RCC 7860 (cell line): Measurements from ENCODE around the gene ASF1A.

Experiments
- DNase-seq: peaks from one replicate; pipeline ENCODE4 v3.0.0-alpha.2; 2015; ENCODE audit warnings: low spot score
- FAIRE-seq: peaks from 2 replicates; lab custom pipeline; 2012; peaks lifted over from hg19 to GRCh38; lab: Jason Lieb, UNC

Gene ASF1A

DNA sequence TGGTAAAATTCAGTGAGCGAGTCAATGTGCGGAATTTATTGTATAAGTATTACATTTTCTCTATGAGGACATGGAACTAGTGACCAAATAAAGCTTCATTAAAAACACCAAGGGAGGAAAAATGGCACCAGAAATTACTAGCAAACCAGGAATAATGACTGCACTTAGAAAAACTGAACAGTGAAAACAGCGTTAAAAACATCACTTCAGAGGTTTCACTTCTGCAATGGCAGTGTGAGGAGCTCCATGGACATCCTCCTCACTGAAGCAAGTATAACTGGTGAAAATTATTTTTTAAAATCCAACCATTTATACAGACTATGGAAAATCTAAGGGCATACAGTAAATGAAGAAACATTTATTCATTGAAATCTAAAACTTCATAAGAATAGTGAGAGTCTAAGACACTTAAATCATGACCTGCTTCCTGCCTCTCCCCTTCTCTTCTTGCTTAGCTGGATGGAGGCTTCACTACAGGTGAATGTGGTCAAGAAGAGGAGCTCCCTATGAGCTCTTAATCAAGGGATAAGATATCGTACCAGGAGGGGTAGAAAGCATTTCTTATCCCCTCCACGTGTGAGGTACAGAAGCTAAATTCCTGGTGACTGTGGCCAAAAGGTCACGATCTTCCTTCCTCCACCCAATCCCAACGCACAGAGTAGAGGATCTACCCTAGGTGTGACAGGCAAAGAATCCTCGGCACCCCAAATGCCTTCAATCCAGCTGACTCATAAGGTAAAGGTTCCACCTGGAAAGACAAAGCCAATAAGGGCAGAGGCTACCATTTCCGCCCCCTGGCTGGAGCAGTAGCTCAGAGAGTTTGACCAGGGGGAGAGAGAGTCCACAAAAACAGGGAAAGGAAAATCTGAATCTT, 12.3 kb upstream of the ASF1A start:
- no peak for DNase-seq
- FAIRE-seq: no peak

DNA sequence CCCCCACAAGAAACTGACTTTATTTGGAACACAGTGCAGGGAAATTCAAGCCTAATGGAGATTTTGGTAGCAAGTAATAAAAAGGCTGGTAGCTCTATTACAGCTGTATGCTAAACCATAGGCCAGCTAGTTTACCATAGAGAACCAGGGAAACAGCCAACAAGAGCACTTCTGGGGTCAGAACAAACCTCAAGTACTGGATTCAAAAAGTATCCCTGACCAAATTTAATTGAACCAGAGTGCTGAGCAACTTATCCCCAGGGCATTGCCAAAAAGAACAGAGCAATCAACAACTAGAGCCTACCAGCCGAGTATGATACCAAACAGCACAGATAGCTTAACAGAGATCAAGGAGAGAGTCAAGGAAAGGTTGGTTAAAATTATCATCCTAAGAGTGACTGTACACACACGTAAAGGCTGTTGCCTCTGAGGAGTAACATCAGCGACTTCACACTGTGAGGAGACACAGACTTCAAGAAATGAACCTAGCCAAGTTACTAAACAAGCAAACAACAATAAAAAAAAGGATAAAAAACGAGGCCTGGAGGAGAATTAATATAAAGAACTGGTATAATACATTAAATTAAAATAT, 11.5 kb upstream of the ASF1A start:
- FAIRE-seq (no peak), DNase-seq (no peak)

DNA sequence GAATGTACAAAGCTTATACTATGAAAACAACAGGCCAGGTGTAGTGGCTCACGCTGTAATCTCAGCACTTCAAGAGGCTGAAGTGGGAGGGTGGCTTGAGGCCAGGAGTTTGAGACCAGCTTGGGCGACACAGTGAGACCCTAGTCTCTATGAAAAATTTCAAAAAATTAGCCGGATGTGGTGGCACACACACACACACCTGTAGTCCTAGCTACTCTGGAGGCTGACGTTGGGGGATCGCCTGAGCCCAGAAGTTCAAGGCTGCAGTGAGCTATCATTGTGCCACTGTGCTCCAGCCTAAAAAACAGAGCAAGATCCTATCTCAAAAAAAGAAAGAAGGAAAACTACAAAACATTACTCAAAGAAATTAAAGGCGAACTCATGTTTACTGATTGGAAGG, 7.3 kb upstream of the ASF1A start:
- FAIRE-seq (no peak), DNase-seq (no peak)

DNA sequence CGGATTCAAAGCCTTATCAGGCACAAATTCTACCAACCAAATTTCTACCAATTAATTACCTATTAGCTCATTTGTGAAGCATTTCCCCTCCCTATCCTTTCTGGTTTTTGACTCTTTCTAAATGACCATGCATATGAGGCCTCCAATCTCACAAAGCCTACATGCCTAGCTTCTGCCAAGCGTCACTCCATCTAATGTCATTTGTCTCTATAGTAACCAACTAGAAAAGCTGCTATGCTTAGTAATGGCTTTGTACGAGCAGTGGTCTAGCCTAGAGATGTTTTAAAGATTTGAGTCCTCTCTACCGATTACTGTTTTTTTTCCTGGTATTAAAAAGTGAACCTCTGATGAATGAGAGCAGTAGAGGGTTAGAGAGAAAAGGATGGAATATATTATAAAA, 4.8 kb upstream of the ASF1A start:
- DNase-seq (no peak), FAIRE-seq (no peak)

DNA sequence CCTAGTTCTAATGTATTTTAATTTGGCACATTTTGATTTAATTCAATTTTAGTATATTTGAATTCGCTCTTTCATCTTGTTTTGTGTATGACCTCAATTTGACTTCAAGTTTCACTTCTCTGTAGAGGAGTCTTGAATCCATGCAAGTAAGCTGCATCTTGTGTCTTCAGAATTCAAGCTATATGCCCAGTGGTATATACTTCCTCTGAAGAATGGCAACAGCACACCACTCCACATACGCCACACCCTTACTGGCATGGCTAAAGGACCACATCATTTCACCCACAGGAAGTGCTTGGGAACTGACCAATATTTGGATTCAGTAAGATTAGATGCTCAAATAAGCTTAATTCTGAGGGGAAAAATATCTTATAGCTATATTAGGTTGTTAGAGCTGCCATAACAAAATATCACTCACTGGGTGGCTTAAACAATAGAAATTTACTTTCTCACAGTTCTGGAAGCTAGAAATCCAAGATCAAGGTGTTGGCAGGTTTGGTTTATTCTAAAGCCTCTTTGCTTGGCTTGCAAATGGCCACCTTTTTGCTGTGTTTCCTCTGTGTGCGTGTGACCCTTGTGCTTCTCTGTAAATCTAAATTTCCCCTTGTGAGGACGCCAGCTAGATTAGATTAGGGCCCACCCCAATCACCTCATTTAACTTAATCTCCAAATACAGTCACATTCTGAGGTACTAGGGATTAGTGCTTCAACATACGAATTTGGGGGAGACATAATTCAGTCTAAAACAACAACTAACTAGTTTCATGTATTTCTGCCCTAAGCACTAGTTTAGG, 2.8 kb upstream of the ASF1A start:
- FAIRE-seq: no peak
- no peak for DNase-seq

DNA sequence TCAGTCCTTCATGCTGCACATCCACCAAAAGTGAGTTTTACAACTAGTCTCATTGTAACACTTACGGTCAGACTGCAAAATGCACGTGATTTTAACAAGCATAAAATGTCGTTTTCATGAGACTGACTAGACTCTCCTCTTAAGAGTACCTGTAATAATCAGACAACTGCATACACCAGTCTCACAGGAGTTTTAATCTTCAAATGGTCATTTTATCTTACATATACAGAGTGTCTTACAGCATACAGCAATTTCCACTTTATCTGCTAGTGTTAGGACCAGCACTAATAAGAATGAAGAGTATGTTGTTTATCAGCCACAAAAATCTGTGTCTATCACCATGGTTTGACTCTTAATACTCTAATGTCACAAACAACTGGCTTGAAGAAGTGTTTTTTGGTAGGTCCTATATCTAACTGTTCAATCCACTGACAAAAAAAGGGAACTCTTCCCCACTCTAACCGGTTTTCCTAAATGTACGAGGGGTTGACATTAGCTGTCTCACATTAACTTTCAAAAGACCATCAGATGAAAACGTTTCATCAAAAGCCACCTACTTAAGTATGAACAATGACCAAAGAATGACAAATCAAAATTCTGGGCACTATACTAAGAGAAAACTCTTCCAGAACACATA, 1.5 kb upstream of the ASF1A start:
- FAIRE-seq (no peak), DNase-seq (no peak)

DNA sequence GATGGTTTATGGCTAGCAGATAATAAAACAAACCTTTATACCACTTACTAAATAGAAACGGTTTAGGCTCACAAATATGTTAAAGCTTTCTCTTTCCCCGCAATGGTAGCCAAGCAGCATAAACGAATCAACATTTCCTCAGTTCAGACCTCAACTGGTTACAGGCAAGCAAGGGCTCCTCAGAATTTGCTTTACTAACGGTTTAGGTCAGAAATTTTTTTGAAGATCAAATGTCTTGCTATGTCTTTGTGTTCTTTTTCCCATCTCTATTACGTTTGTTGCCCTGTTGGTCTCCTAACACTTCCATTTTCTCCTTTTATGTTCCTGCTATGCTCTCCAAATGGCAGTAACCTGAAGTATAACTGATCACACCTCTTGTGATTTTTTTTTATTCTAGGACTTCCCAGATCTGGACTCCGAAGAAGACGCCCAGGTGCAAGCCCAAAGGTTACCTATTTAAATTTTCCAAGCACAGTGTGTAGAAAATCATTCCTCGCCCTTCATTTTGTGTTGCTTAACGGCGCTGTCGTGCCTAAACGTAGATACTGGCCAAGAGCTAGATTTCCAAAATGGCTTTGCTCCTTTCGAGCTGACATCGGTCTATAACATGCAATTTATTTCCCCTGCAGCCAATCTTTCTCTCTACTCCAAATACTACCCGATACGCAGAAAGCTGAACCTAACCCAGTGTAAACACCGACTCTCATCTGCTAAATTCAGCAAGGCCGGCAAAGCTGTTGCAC, 717 bp upstream of the ASF1A start:
- FAIRE-seq (no peak), DNase-seq (no peak)

DNA sequence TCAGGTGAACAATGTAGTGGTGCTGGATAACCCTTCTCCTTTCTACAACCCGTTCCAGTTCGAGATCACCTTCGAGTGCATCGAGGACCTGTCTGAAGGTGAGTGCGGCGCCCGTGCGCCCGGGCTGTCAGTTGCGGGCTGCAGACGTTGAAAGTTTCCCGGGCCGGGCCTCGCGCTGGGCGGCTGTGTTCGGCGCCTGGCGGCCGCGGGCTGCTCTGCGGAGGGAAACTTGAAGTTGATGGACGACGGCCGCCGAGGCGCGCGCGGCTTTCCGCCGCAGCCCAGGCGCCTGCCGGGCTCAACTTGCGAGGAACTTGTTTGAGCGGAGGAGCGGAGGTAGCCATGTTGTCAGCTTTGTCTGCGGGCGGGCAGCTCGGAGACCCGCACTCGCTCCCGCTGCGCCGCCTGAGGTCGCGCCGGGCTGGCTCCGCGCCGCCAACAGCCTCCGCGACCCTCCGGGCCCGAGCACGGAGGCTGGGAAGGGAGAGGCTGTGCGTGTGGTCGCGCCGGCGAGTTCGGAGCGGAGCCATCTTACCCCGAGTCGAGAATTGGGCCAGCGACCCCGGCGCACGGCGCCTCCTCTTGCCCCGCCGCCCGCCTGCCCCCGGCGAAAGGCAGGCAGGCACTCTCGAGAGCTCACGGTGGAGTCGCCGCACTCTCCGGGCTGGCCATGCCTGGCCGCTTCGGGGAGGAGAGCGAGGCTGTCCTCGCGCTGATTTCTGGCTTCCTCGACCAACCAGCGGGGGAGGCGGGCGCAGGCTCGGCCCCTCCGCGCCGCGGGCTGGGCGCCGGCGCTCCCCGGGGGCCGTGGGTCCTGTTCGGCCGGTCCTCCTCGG, 691 bp downstream of the ASF1A start:
- DNase-seq (peak; percentile 12), FAIRE-seq (no peak)

DNA sequence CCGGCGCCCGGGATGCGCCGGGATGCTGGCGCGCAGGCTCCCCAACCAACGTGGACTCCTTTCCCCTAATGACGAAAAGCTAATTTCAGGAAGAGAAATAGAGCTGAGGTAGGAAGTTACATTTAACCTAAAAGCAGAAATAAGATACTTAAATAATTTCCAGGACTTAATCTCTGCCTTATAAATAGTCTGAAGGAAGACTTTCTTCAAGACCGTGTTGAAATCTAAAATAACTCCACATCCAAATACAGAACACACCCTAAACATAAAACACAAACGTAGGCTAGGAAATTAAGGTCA, 1.3 kb downstream of the ASF1A start:
- DNase-seq (no peak), FAIRE-seq (no peak)

DNA sequence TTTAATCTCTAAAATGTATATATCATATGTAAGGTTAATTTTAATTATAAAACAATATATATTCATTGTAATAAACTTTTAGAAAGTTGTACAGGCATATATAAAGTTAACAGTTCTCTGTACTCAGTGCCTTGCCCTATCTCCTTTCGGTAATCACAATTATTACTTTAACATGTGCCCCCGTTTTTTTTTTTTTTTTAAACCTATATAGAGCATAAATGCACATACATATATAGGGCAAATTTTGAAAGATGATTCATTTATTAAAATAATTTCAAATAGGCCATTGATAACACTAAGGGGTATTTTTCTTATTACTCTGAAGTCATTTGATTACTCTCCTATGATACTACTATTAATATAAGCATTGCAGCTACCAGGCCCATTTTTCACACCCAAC, 1.9 kb downstream of the ASF1A start:
- peak; percentile 44 for FAIRE-seq
- no peak for DNase-seq

DNA sequence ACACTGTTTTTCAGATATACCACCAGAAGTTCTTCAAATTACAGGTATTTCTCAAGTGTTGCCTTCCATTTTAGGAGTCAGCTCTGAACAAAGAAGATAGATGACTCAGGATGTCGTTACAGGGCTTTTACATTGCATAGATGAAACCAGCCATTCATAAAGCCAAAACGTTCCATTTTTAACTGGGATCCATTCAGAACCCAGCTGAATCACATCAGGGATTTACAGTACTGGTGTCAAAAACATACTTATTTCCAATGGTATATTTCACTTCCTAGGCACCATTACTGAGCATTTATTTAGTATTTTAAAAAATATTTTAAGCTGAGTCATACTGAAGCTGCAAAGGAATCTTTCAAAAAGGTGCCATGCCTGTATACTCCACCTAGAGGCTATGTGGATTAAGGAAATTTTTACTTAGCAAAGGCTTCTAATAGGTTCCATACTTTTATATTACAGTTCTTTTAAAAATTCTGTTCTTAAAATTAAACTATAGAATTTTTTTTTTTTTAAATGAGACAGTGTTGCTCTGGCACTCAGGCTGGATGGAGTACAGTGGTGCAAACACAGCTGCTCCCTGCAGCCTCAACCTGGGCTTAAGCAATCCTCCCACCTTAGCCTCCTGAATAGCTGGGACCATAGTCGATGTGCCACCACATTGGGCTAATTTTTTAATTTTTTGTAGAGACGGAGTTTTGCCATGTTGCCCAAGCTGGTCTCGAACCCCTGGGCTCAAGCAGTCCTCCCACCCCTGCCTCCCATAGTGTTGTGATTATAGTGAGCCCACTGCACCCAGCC, 2.6 kb downstream of the ASF1A start:
- peak; percentile 76 for FAIRE-seq
- peak; percentile 72 for DNase-seq

DNA sequence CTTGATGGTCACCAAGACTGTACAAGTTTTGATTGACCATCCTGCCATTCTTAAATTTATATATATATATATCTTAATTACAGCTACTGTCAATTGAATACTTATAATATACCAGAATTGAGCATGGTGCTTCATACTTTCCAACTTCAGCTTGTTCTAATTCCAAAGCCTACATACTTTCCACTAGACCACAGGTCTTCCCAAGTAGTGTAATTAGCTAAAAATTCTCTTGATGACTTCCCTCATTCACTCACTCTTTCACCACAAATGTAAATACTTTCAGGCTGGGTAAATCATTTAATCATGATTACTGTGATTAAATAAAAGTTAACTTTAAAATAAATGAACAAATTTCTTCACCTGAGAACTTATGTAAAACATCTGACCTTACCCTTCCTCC, 3.4 kb downstream of the ASF1A start:
- no peak for FAIRE-seq
- DNase-seq: no peak

DNA sequence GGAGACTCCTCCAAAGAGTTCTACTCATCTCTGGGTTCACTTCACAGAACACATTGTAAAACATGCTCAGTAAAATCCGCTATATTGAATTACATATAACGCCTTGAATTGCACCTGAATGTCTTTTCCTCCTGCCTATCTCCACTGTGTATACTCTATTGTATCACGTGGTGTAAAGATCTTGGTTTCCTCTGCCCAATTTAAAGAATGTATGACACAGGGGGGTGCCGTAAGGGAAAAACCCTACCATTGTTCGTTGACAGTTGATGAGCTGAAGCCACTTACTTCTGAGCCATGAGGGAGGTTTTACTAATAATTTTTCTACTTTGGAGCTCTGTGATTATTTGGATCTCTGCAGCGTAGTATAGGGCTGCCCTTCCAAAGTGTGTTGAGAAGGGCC, 6.0 kb downstream of the ASF1A start:
- no peak for FAIRE-seq
- DNase-seq: no peak

DNA sequence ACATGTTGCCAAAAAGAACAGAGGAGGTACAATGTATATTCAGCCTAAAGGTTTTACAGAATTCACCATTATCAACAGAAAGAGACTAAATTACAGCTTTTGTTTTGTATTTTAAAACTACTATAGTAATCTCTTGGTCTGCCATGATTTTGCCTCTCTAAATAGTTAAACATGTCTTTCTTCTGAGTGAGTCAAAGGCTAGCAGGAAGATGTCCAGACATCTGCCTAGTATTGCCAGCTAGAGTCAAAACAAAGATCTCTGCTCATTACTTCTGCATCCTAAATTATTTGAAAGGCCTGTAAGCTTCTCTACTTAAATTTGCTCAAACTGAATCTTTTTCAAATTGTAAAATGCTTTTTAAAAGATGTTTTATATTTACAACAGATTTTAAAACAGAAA, 8.8 kb downstream of the ASF1A start:
- FAIRE-seq: no peak
- no peak for DNase-seq

DNA sequence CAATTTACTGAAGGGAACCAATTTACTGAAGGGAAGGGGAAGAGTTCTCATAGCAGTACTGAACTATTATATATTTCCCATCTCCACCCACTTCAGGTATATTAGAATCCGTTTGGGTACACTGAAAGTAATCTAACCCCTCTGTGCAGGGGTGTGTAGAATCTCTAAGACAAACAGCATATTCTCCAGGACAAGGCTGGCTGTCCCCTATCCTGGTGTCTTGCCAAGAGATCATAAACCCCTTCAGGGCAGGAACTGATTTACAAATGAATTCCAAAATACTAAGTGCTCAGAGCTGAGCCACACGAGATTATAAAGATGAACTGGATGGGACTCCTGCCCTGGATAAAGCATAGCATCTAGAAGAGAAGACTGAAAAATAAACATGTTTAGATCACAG, 9.2 kb downstream of the ASF1A start:
- FAIRE-seq: no peak
- DNase-seq: no peak

DNA sequence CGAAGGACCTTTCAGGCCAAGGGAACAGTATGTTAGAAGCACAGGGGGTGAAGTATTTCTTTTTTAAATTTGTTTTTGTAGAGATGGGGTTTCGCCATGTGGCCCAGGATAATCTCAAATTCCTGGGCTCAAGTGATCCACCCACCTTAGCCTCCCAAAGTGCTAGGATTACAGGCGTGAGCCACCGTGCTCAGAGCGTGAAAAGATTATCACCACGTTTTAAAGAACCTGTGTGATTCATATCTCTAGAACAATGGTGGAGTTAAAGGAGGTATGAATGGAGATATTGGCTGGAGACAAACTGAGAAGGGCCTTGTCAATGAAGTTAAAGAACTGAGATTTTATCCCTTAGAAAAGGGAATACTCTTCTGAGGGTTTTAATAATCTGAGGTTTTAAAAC, 9.7 kb downstream of the ASF1A start:
- no peak for FAIRE-seq
- DNase-seq: no peak

DNA sequence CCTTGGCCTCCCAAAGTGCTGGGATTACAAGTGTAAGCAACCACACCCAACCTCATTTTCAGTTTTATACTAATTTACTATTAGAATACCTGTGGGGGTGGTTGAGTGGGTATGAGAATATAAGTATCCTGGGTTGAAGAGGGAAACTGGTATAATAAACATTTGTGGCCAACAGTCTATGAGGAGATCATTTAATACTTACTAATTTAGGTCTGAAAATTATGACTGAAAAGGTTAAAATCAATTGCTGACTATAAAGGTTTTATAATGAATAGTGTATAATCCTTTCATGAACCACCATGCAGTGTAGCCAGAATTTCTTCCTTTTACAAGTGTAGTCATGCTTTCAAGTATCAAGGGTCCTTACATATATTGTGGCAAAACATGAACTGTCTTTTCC, 11.1 kb downstream of the ASF1A start:
- FAIRE-seq (no peak), DNase-seq (no peak)

DNA sequence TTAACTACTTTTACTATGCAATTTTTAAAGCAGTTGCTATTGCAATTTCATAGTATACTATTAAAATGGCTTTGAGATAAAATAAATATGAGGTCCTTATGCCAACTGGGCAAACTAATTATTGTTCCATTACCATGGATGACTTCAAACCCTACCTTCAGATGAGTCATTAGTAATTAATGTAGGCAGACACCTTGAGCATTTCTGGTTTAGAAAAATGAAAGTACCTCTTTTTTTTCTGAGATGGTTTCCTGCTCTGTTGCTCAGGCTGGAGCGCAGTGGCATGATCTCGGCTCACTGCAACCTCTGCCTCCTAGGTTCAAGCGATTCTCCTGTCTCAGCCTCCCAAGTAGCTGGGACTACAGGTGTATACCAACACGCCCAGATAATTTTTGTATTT, 11.9 kb downstream of the ASF1A start:
- no peak for FAIRE-seq
- no peak for DNase-seq

DNA sequence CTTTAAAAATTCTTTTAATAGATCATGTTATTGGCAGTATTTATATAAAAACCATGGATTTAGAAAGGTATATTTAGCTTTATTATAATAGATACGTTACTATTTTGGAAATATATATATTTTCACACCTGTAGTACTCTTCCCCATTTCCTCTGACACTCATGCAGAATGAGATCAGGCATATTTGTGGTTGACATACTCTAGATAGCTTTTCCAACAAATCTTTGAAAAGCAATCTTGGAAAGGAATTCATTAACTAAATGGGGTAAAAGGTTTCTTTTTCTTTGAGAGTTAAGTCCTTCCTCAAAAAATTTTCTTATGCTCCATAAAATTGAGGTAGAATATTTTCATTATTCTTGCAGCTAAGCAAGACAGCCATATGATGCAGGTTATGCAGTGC, 14.5 kb downstream of the ASF1A start:
- FAIRE-seq (peak; percentile 93), DNase-seq (peak; percentile 47)
